Activated CD4-positive, alpha-beta memory T cell treated with anti-CD3 and anti-CD28 coated beads for 36 hours (primary cell): Measurements from ENCODE around the gene HARBI1. TPM values are rescaled to one million over a fixed set of nuclear protein-coding genes. Genes with fewer than 3 reads are reported as not detected.
A peak's percentile ranks its signal among the peaks of the same experiment; 100 is the strongest.
"Not testable (repeated sequence)": the region's sequence is repeated elsewhere in the genome, so short reads cannot be mapped to it uniquely, and the experiment has no call there.

Experiments
- CTCF ChIA-PET: fragments of 350-600 bp; sonication (Branson Sonifier 250); formaldehyde crosslinking; loops from one replicate; lab custom pipeline; 2021; ENCODE audit warnings: antibody characterized with exemption, inconsistent platforms; lab: Charles Lee
- POLR2A ChIA-PET: fragments of 350-600 bp; sonication (Branson Sonifier 250); formaldehyde crosslinking; loops from one replicate; lab custom pipeline; 2021; ENCODE audit warnings: antibody characterized with exemption; lab: Charles Lee
- DNase-seq: peaks from one replicate; pipeline ENCODE4 v3.0.0-alpha.2; 2020
- H3K27ac Mint-ChIP-seq: one replicate; pipeline ENCODE4 v1.8.0; 2021; ENCODE audit warnings: mixed read lengths
- H3K27me3 Mint-ChIP-seq: one replicate; pipeline ENCODE4 v1.8.0; 2021; ENCODE audit warnings: mixed read lengths
- H3K36me3 Mint-ChIP-seq: one replicate; pipeline ENCODE4 v1.8.0; 2021; ENCODE audit warnings: mixed read lengths
- H3K4me1 Mint-ChIP-seq: one replicate; pipeline ENCODE4 v1.8.0; 2021; ENCODE audit warnings: low read depth, mixed read lengths
- H3K4me3 Mint-ChIP-seq: one replicate; pipeline ENCODE4 v1.8.0; 2021; ENCODE audit warnings: mild to moderate bottlenecking, mixed read lengths
- H3K9me3 Mint-ChIP-seq: one replicate; pipeline ENCODE4 v1.8.0; 2021; ENCODE audit warnings: mixed read lengths
- intact Hi-C: fragments of 100-400 bp; cut with micrococcal nuclease; formaldehyde crosslinking; loops from one replicate; pipeline ENCODE4 v1.15.1; 2023
- total RNA-seq, 2 experiments: library from RNA; stranded (reverse); gene quantifications; one replicate each; pipeline ENCODE4 v1.2.3, GENCODE V29; 2021

HARBI1 gene
- total RNA-seq, 2 experiments from 2014 or later: 3.1 TPM

GRCh38 chr11:46590740-46591605 lies 26.1 kb downstream of the HARBI1 start:
- Mint-ChIP-seq H3K9me3 (no peaks in the 10 kb centered on the region), H3K36me3 (peaks cover 2% of the 10 kb centered on the region), H3K27me3 (no peaks in the 10 kb centered on the region), H3K4me3 (peak overlapping the region; percentile 2), H3K4me1 (peaks cover 45% of the 10 kb centered on the region), H3K27ac (no peak overlapping the region)
- ChIA-PET POLR2A (interaction anchor here (0.6 kb wide), 1 partner anchor 228 kb away, joined by 3 read pairs; no protein-coding TSS in a partner anchor), CTCF (interaction anchor here (1.0 to 1.4 kb wide), 2 partner anchors 27 to 62 kb away, joined by 4 to 5 read pairs; partner anchors contain the start of gene ATG13)
- intact Hi-C loops: no loop called here
- no peak for DNase-seq

- Mint-ChIP-seq H3K4me3 (no peak overlapping the region), H3K9me3 (no peaks in the 10 kb centered on the region), H3K27ac (no peak overlapping the region), H3K4me1 (peaks cover 41% of the 10 kb centered on the region), H3K36me3 (peaks cover 2% of the 10 kb centered on the region), H3K27me3 (no peaks in the 10 kb centered on the region)
- POLR2A ChIA-PET: interaction anchor here (0.6 kb wide), 1 partner anchor 431 kb away, joined by 4 read pairs; no protein-coding TSS in a partner anchor
- CTCF ChIA-PET: no interaction called here
- no peak for DNase-seq
- intact Hi-C loops: no loop called here
These were observed 28.1 kb downstream of the HARBI1 start for GRCh38 chr11:46588915-46589314.

DNA sequence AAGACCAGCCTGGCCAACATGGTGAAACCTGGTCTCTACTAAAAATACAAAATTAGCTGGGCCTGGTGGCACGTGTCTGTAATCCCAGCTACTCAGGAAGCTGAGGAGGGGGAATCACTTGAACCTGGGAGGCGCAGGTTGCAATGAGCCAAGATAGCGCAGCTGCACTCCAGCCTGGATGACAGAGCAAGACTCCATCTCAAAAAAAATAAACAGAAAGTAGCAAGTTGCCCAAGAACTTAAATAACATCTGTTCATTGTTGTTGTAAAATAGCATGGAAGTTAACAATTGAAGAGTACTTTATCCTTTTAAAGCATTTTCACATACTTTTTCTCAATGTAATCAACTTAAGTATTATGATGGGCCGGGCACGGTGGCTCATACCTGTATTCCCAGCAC lies 28.9 kb downstream of the HARBI1 start:
- intact Hi-C loops: no loop called here
- no peak overlapping the region for H3K27ac Mint-ChIP-seq
- POLR2A ChIA-PET: interaction anchor here (0.7 kb wide), 1 partner anchor 98 kb away, joined by 3 read pairs; no protein-coding TSS in a partner anchor

DNA sequence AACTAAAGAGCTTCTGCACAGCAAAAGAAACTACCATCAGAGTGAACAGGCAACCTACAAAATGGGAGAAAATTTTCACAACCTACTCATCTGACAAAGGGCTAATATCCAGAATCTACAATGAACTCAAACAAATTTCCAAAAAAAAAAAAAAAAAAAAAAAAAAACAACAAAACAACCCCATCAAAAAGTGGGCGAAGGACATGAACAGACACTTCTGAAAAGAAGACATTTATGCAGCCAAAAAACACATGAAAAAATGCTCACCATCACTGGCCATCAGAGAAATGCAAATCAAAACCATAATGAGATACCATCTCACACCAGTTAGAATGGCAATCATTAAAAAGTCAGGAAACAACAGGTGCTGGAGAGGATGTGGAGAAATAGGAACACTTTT lies 33.5 kb downstream of the HARBI1 start:
- CTCF ChIA-PET, POLR2A ChIA-PET, intact Hi-C loops, H3K9me3 Mint-ChIP-seq, H3K27me3 Mint-ChIP-seq, H3K36me3 Mint-ChIP-seq, DNase-seq, H3K27ac Mint-ChIP-seq, H3K4me3 Mint-ChIP-seq: not testable (repeated sequence)
- peaks cover 26% of the 10 kb centered on the region for H3K4me1 Mint-ChIP-seq

More for the DNA sequence above, 28.9 kb downstream of the HARBI1 start:
- Mint-ChIP-seq H3K4me1 (peaks cover 39% of the 10 kb centered on the region), H3K36me3 (peaks cover 2% of the 10 kb centered on the region), H3K4me3 (no peak overlapping the region), H3K9me3 (no peaks in the 10 kb centered on the region), H3K27me3 (no peaks in the 10 kb centered on the region)
- CTCF ChIA-PET: no interaction called here
- no peak for DNase-seq

DNA sequence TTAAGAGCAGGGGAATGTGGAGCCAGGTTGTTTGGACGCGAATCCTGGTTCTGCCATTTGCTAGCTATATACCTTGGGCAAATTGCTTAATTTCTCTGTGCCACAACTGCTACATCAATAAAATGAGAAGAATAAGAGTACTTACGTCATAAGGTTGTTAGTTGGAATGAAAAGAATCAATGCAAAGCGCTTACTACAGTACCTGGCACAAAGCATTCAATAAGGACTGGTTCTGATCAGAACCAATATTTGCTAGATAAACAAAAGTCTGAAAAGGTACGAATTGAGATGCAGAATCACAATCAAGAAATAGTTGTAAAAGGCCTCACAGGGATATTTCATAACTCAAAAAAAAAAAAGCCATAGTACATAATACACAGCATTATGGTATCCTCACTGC lies 34.4 kb downstream of the HARBI1 start:
- no peak overlapping the region for H3K4me3 Mint-ChIP-seq
- no peak overlapping the region for H3K27ac Mint-ChIP-seq
- no peak for DNase-seq
- CTCF ChIA-PET: no interaction called here
- intact Hi-C loops: no loop called here
- H3K4me1 Mint-ChIP-seq: peaks cover 21% of the 10 kb centered on the region
- POLR2A ChIA-PET: no interaction called here
- H3K9me3 Mint-ChIP-seq: no peaks in the 10 kb centered on the region
- no peaks in the 10 kb centered on the region for H3K27me3 Mint-ChIP-seq
- H3K36me3 Mint-ChIP-seq: peaks cover 5% of the 10 kb centered on the region

DNA sequence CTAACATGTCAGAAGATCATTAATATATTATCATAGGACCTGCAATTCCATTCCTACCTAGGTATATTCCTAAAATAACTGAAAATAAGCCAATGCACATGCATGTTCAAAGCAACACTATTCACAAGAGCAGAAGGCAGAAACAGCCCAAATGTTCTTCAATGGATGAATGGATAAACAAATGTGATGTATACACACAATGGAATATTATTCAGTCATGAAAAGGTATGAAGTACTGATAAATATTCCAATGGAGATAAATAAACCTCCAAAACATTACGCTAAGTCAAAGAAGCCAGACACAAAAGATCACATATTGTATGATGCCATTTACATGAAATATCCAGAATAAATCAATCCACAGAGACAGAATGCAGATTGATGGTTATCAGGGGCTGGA lies 40.0 kb downstream of the HARBI1 start:
- intact Hi-C loops: no loop called here
- H3K36me3 Mint-ChIP-seq: peaks cover 7% of the 10 kb centered on the region
- peaks cover 32% of the 10 kb centered on the region for H3K4me1 Mint-ChIP-seq
- ChIA-PET POLR2A (no interaction called here), CTCF (interaction anchor here (1.1 kb wide), 1 partner anchor 41 kb away, joined by 3 read pairs; no protein-coding TSS in a partner anchor)
- no peak overlapping the region for H3K27ac Mint-ChIP-seq
- no peak overlapping the region for H3K4me3 Mint-ChIP-seq
- no peak for DNase-seq
- no peaks in the 10 kb centered on the region for H3K27me3 Mint-ChIP-seq
- no peaks in the 10 kb centered on the region for H3K9me3 Mint-ChIP-seq

GRCh38 chr11:46574656-46575055 lies 42.4 kb downstream of the HARBI1 start:
- no peaks in the 10 kb centered on the region for H3K9me3 Mint-ChIP-seq
- intact Hi-C loops: no loop called here
- ChIA-PET CTCF (interaction anchor here (1.1 kb wide), 1 partner anchor 19 kb away, joined by 3 read pairs; the partner anchor contains the start of gene AMBRA1), POLR2A (interaction anchor here (1.6 kb wide), 1 partner anchor 14 kb away, joined by 6 read pairs; no protein-coding TSS in a partner anchor)
- no peak for DNase-seq
- H3K4me3 Mint-ChIP-seq: no peak overlapping the region
- H3K27ac Mint-ChIP-seq: peak overlapping the region; percentile 31
- H3K4me1 Mint-ChIP-seq: peaks cover 31% of the 10 kb centered on the region
- H3K27me3 Mint-ChIP-seq: no peaks in the 10 kb centered on the region
- H3K36me3 Mint-ChIP-seq: peaks cover 7% of the 10 kb centered on the region

DNA sequence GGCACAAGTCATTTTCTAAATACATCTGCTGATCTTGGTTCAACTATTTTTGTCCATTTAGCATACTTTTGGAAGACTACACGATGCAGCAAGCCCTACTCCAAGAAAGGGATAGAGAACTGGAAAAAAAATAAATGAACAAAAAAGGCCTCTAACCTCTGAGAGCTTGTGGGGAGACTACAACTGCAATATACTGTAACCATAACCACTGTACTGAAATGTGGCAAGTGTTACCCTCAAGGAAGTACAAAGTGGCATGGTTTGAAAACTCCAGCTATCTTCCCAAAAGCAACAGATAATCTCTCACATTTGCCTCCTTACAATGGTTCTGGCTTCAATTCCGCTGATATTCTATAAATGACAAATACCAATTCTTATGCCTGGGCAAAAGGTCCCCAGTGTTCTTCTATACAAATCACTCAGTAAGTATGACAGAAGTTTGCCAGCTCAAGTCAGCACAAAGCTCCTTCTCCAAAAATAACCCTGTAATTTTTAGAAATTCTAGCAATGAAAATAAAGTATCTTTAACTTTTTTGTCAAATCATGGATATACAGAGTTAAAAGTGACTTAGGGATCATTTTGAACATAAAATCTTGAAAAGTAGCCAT lies 46.1 kb downstream of the HARBI1 start:
- ChIA-PET CTCF (interaction anchor here (1.0 to 1.1 kb wide), 2 partner anchors 48 to 181 kb away, joined by 3 read pairs; no protein-coding TSS in a partner anchor), POLR2A (interaction anchor here (0.7 kb wide), 2 partner anchors 10 to 23 kb away, joined by 3 read pairs; no protein-coding TSS in a partner anchor)
- H3K9me3 Mint-ChIP-seq: no peaks in the 10 kb centered on the region
- H3K27me3 Mint-ChIP-seq: no peaks in the 10 kb centered on the region
- intact Hi-C loops: no loop called here
- H3K36me3 Mint-ChIP-seq: peaks cover 5% of the 10 kb centered on the region
- no peak overlapping the region for H3K27ac Mint-ChIP-seq
- no peak overlapping the region for H3K4me3 Mint-ChIP-seq
- peaks cover 24% of the 10 kb centered on the region for H3K4me1 Mint-ChIP-seq
- no peak for DNase-seq

GRCh38 chr11:46565232-46565840 lies 51.7 kb downstream of the HARBI1 start:
- ChIA-PET POLR2A (interaction anchor here (1.1 kb wide), 1 partner anchor 133 kb away, joined by 3 read pairs; no protein-coding TSS in a partner anchor), CTCF (no interaction called here)
- intact Hi-C loops: loop anchor here (2.0 kb wide), 1 partner anchor 29 kb away; the partner anchor contains the start of gene AMBRA1
- DNase-seq: no peak
- Mint-ChIP-seq H3K36me3 (no peaks in the 10 kb centered on the region), H3K27ac (no peak overlapping the region), H3K4me3 (no peak overlapping the region), H3K27me3 (no peaks in the 10 kb centered on the region), H3K9me3 (no peaks in the 10 kb centered on the region), H3K4me1 (peaks cover 36% of the 10 kb centered on the region)

- CTCF ChIA-PET: no interaction called here
- H3K27ac Mint-ChIP-seq: no peak overlapping the region
- intact Hi-C loops: loop anchor here (2.0 kb wide), 1 partner anchor 30 kb away; the partner anchor contains the start of gene AMBRA1
These were observed 52.6 kb downstream of the HARBI1 start for GRCh38 chr11:46564459-46564858.

GRCh38 chr11:46562527-46562926 lies 54.5 kb downstream of the HARBI1 start:
- H3K27me3 Mint-ChIP-seq: no peaks in the 10 kb centered on the region
- intact Hi-C loops: no loop called here
- no peaks in the 10 kb centered on the region for H3K9me3 Mint-ChIP-seq
- no peak for DNase-seq
- ChIA-PET POLR2A (no interaction called here), CTCF (interaction anchor here (1.2 kb wide), 1 partner anchor 33 kb away, joined by 5 read pairs; no protein-coding TSS in a partner anchor)
- H3K36me3 Mint-ChIP-seq: no peaks in the 10 kb centered on the region
- H3K27ac Mint-ChIP-seq: no peak overlapping the region
- H3K4me1 Mint-ChIP-seq: peaks cover 51% of the 10 kb centered on the region
- no peak overlapping the region for H3K4me3 Mint-ChIP-seq

More at GRCh38 chr11:46564459-46564858, 52.6 kb downstream of the HARBI1 start:
- no peaks in the 10 kb centered on the region for H3K36me3 Mint-ChIP-seq
- POLR2A ChIA-PET: no interaction called here
- no peak for DNase-seq
- no peaks in the 10 kb centered on the region for H3K9me3 Mint-ChIP-seq
- no peak overlapping the region for H3K4me3 Mint-ChIP-seq
- peaks cover 42% of the 10 kb centered on the region for H3K4me1 Mint-ChIP-seq
- no peaks in the 10 kb centered on the region for H3K27me3 Mint-ChIP-seq
